Activated naive CD8-positive, alpha-beta T cell treated with anti-CD3 and anti-CD28 coated beads, Interleukin-2, amount 10 ng/mL, durations not matched to agents 7 days and 5 days (primary cell): ENCODE data around the gene TCEANC. TPM values are rescaled to one million over a fixed set of nuclear protein-coding genes. Genes with fewer than 3 reads are reported as not detected.
"Not testable (repeated sequence)": the region's sequence is repeated elsewhere in the genome, so short reads cannot be mapped to it uniquely, and the experiment has no call there.

Experiments used
- ATAC-seq: fragments of 150-1000 bp; cut with Tn5 transposase; one replicate; pipeline ENCODE4 v1.10.0; 2021; ENCODE audit warnings: low read depth, moderate library complexity
- POLR2A ChIA-PET: fragments of 350-600 bp; sonication (Branson Sonifier 250); formaldehyde crosslinking; loops from one replicate; lab custom pipeline; 2021; ENCODE audit warnings: antibody characterized with exemption; lab: Charles Lee
- DNase-seq: peaks from one replicate; pipeline ENCODE4 v3.0.0; 2021
- H3K27ac Mint-ChIP-seq: one replicate; pipeline ENCODE4 v1.8.0; 2022; ENCODE audit warnings: mild to moderate bottlenecking, mixed read lengths
- H3K27me3 Mint-ChIP-seq: one replicate; pipeline ENCODE4 v1.8.0; 2022; ENCODE audit warnings: mild to moderate bottlenecking, moderate library complexity, mixed read lengths
- H3K36me3 Mint-ChIP-seq: one replicate; pipeline ENCODE4 v1.8.0; 2021; ENCODE audit warnings: mild to moderate bottlenecking, mixed read lengths
- H3K4me1 Mint-ChIP-seq: one replicate; pipeline ENCODE4 v1.8.0; 2021; ENCODE audit warnings: mixed read lengths
- H3K4me3 Mint-ChIP-seq: one replicate; pipeline ENCODE4 v1.8.0; 2022; ENCODE audit warnings: mild to moderate bottlenecking, moderate library complexity, mixed read lengths
- H3K9me3 Mint-ChIP-seq: one replicate; pipeline ENCODE4 v1.8.0; 2021; ENCODE audit warnings: mixed read lengths
- total RNA-seq, 2 experiments: library from RNA; stranded (reverse); gene quantifications; one replicate each; pipeline ENCODE4 v1.2.3, GENCODE V29; 2021

The TCEANC gene
- 1 to 10 TPM; 6.2 TPM for total RNA-seq

- Mint-ChIP-seq H3K27ac (peak within 1 kb of the TSS; percentile 92), H3K27me3 (no peaks in the 10 kb centered on the region), H3K9me3 (no peaks in the 10 kb centered on the region), H3K4me1 (peaks cover 10% of the 10 kb centered on the region), H3K4me3 (peak within 1 kb of the TSS; percentile 86), H3K36me3 (no peaks in the 10 kb centered on the region)
- ATAC-seq (peak; percentile 98), DNase-seq (peak; percentile 89)
- POLR2A ChIA-PET: interaction anchor here (1.3 to 2.1 kb wide), 3 partner anchors 35 to 379 kb away, joined by 4 to 12 read pairs (median 4); partner anchors contain the start of genes OFD1, RAB9A and TRAPPC2
These were observed at the start of gene TCEANC for GRCh38 chrX:13652850-13653693. Gene TCEANC (plus strand): TSS chrX:13653141. CDS start chrX:13662509, 9,368 bp downstream.

GRCh38 chrX:13605611-13606010 is 47.3 kb upstream of the TCEANC start:
- Mint-ChIP-seq H3K4me1 (no peaks in the 10 kb centered on the region), H3K36me3 (peaks cover 12% of the 10 kb centered on the region), H3K4me3 (no peak overlapping the region), H3K27me3 (no peaks in the 10 kb centered on the region), H3K27ac (no peak overlapping the region), H3K9me3 (no peaks in the 10 kb centered on the region)
- DNase-seq (no peak), ATAC-seq (no peak)
- POLR2A ChIA-PET: no interaction called here

GRCh38 chrX:13607331-13607995 is 45.5 kb upstream of the TCEANC start:
- Mint-ChIP-seq H3K9me3 (no peaks in the 10 kb centered on the region), H3K27ac (no peak overlapping the region), H3K36me3 (peaks cover 14% of the 10 kb centered on the region), H3K4me3 (no peak overlapping the region), H3K27me3 (no peaks in the 10 kb centered on the region), H3K4me1 (no peaks in the 10 kb centered on the region)
- ATAC-seq (no peak), DNase-seq (no peak)
- POLR2A ChIA-PET: no interaction called here

- POLR2A ChIA-PET: no interaction called here
- Mint-ChIP-seq H3K27ac (no peak overlapping the region), H3K27me3 (no peaks in the 10 kb centered on the region), H3K4me1 (no peaks in the 10 kb centered on the region), H3K9me3 (no peaks in the 10 kb centered on the region), H3K36me3 (peaks cover 10% of the 10 kb centered on the region), H3K4me3 (no peak overlapping the region)
- DNase-seq (no peak), ATAC-seq (no peak)
These were observed 45.0 kb upstream of the TCEANC start for GRCh38 chrX:13607996-13608365.

- H3K36me3 Mint-ChIP-seq: peaks cover 12% of the 10 kb centered on the region
- no peak overlapping the region for H3K27ac Mint-ChIP-seq
- no peaks in the 10 kb centered on the region for H3K4me1 Mint-ChIP-seq
- ATAC-seq (no peak), DNase-seq (no peak)
- H3K27me3 Mint-ChIP-seq: no peaks in the 10 kb centered on the region
- H3K9me3 Mint-ChIP-seq: no peaks in the 10 kb centered on the region
- H3K4me3 Mint-ChIP-seq: no peak overlapping the region
- POLR2A ChIA-PET: no interaction called here
These were observed 38.8 kb upstream of the TCEANC start for GRCh38 chrX:13614154-13614553.

- Mint-ChIP-seq H3K4me1 (peaks cover 8% of the 10 kb centered on the region), H3K27me3 (no peaks in the 10 kb centered on the region), H3K9me3 (no peaks in the 10 kb centered on the region), H3K4me3 (no peak overlapping the region), H3K27ac (no peak overlapping the region), H3K36me3 (peaks cover 35% of the 10 kb centered on the region)
- POLR2A ChIA-PET: no interaction called here
- ATAC-seq (no peak), DNase-seq (no peak)
These were observed 32.7 kb upstream of the TCEANC start for GRCh38 chrX:13620207-13620606.

GRCh38 chrX:13622401-13622964 is 30.5 kb upstream of the TCEANC start:
- H3K36me3 Mint-ChIP-seq: peaks cover 38% of the 10 kb centered on the region
- H3K9me3 Mint-ChIP-seq: no peaks in the 10 kb centered on the region
- no peak overlapping the region for H3K27ac Mint-ChIP-seq
- H3K4me1 Mint-ChIP-seq: peaks cover 8% of the 10 kb centered on the region
- DNase-seq (no peak), ATAC-seq (no peak)
- H3K27me3 Mint-ChIP-seq: no peaks in the 10 kb centered on the region
- POLR2A ChIA-PET: no interaction called here
- no peak overlapping the region for H3K4me3 Mint-ChIP-seq

- H3K27ac Mint-ChIP-seq: no peak overlapping the region
- no peak overlapping the region for H3K4me3 Mint-ChIP-seq
- no peak for DNase-seq
- peaks cover 2% of the 10 kb centered on the region for H3K9me3 Mint-ChIP-seq
- H3K27me3 Mint-ChIP-seq: no peaks in the 10 kb centered on the region
- no peaks in the 10 kb centered on the region for H3K4me1 Mint-ChIP-seq
- H3K36me3 Mint-ChIP-seq: peaks cover 35% of the 10 kb centered on the region
- no peak for ATAC-seq
- POLR2A ChIA-PET: no interaction called here
These were observed 25.6 kb upstream of the TCEANC start for GRCh38 chrX:13627306-13627705.

- H3K4me1 Mint-ChIP-seq, ATAC-seq, DNase-seq, H3K27me3 Mint-ChIP-seq, POLR2A ChIA-PET, H3K27ac Mint-ChIP-seq, H3K4me3 Mint-ChIP-seq: not testable (repeated sequence)
- Mint-ChIP-seq H3K9me3 (peaks cover 10% of the 10 kb centered on the region), H3K36me3 (peaks cover 23% of the 10 kb centered on the region)
These were observed 15.7 kb upstream of the TCEANC start for GRCh38 chrX:13637224-13637623.

- no peak for DNase-seq
- Mint-ChIP-seq H3K36me3 (peaks cover 23% of the 10 kb centered on the region), H3K27me3 (no peaks in the 10 kb centered on the region), H3K9me3 (peaks cover 10% of the 10 kb centered on the region), H3K4me1 (no peaks in the 10 kb centered on the region), H3K4me3 (no peak overlapping the region), H3K27ac (no peak overlapping the region)
- no peak for ATAC-seq
- POLR2A ChIA-PET: no interaction called here
These were observed 14.9 kb upstream of the TCEANC start for GRCh38 chrX:13638021-13638420.

- Mint-ChIP-seq H3K4me3 (no peak overlapping the region), H3K36me3 (peaks cover 20% of the 10 kb centered on the region), H3K27me3 (no peaks in the 10 kb centered on the region), H3K9me3 (peaks cover 10% of the 10 kb centered on the region), H3K27ac (no peak overlapping the region), H3K4me1 (no peaks in the 10 kb centered on the region)
- no peak for DNase-seq
- no peak for ATAC-seq
- POLR2A ChIA-PET: no interaction called here
These were observed 14.1 kb upstream of the TCEANC start for GRCh38 chrX:13638826-13639225.

GRCh38 chrX:13641684-13642083 is 11.3 kb upstream of the TCEANC start:
- H3K4me3 Mint-ChIP-seq, H3K36me3 Mint-ChIP-seq, H3K27ac Mint-ChIP-seq, H3K27me3 Mint-ChIP-seq, DNase-seq, ATAC-seq, H3K9me3 Mint-ChIP-seq, POLR2A ChIA-PET, H3K4me1 Mint-ChIP-seq: not testable (repeated sequence)

- Mint-ChIP-seq H3K4me3 (no peak overlapping the region), H3K27me3 (no peaks in the 10 kb centered on the region), H3K9me3 (no peaks in the 10 kb centered on the region), H3K4me1 (peaks cover 6% of the 10 kb centered on the region), H3K36me3 (no peaks in the 10 kb centered on the region), H3K27ac (no peak overlapping the region)
- POLR2A ChIA-PET: interaction anchor here (0.7 to 1.2 kb wide), 2 partner anchors 89 to 139 kb away, joined by 3 read pairs; partner anchors contain the start of genes OFD1 and TRAPPC2
- ATAC-seq (no peak), DNase-seq (no peak)
These were observed 7.3 kb upstream of the TCEANC start for GRCh38 chrX:13645464-13646153.
